C4-2B (cell line): ENCODE measurements around the gene ADAMTS14.
"Not testable (repeated sequence)": the region's sequence is repeated elsewhere in the genome, so short reads cannot be mapped to it uniquely, and the experiment has no call there.

Experiments
- H3K27ac ChIP-seq: fragments of 450-650 bp; 2 replicates; pipeline ENCODE4 v1.5.1; 2017
- CTCF ChIP-seq: fragments of 450-650 bp; conservative IDR thresholded peaks from 2 replicates; pipeline ENCODE4 v1.5.1; 2017; ENCODE audit warnings: mild to moderate bottlenecking
- ZFX ChIP-seq: fragments of 450-650 bp; IDR thresholded peaks from 2 replicates; pipeline ENCODE4 v1.6.1; 2017

ADAMTS14 gene

GRCh38 chr10:70672165-70673042, at the start of gene ADAMTS14:
TSS of gene ADAMTS14 (plus strand) at chr10:70672506. CDS start at chr10:70672803, 297 bp downstream.
- H3K27ac ChIP-seq: no peak within 1 kb of the TSS
- no peak for TF ChIP-seq ZFX

GRCh38 chr10:70622541-70622940, 49.8 kb upstream of the ADAMTS14 start:
- H3K27ac ChIP-seq: no peak overlapping the region
- TF ChIP-seq ZFX (no peak), CTCF (no peak)

GRCh38 chr10:70622981-70623844, 49.1 kb upstream of the ADAMTS14 start:
- TF ChIP-seq CTCF (no peak), ZFX (no peak)
- H3K27ac ChIP-seq: no peak overlapping the region

- TF ChIP-seq ZFX: no peak
- TF ChIP-seq CTCF: no peak
- no peak overlapping the region for H3K27ac ChIP-seq
Observed at GRCh38 chr10:70626056-70626455, 46.2 kb upstream of the ADAMTS14 start.

- TF ChIP-seq CTCF (no peak), ZFX (no peak)
Observed at GRCh38 chr10:70629338-70629737, 43.0 kb upstream of the ADAMTS14 start.

GRCh38 chr10:70631735-70632134, 40.6 kb upstream of the ADAMTS14 start:
- not testable (repeated sequence) for H3K27ac ChIP-seq

More at GRCh38 chr10:70629338-70629737, 43.0 kb upstream of the ADAMTS14 start:
- no peak overlapping the region for H3K27ac ChIP-seq

GRCh38 chr10:70634011-70634410, 38.3 kb upstream of the ADAMTS14 start:
- no peak overlapping the region for H3K27ac ChIP-seq
- TF ChIP-seq CTCF: no peak
- TF ChIP-seq ZFX: no peak

GRCh38 chr10:70634515-70634914, 37.8 kb upstream of the ADAMTS14 start:
- not testable (repeated sequence) for H3K27ac ChIP-seq

GRCh38 chr10:70639640-70640383, 32.5 kb upstream of the ADAMTS14 start:
- H3K27ac ChIP-seq: not testable (repeated sequence)

GRCh38 chr10:70643272-70643671, 29.0 kb upstream of the ADAMTS14 start:
- not testable (repeated sequence) for H3K27ac ChIP-seq

GRCh38 chr10:70644959-70645358, 27.3 kb upstream of the ADAMTS14 start:
- not testable (repeated sequence) for H3K27ac ChIP-seq
